DMS53 treated with DMSO at 0.1 percent for 48 hours (cell line): ENCODE data around the gene CDK5RAP3.

ENCODE experiments used
- DNase-seq: peaks from one replicate; lab custom pipeline; 2025; ENCODE audit not compliant: unreplicated experiment; lab: John Stamatoyannopoulos, UW

CDK5RAP3 gene

GRCh38 chr17:48022901-48023300 is 52.0 kb downstream of the CDK5RAP3 start:
- no peak for DNase-seq

- DNase-seq = peak; percentile 67
Observed at GRCh38 chr17:48023400-48024148, 52.7 kb downstream of the CDK5RAP3 start.

- peak; percentile 69 for DNase-seq
Observed at GRCh38 chr17:48024149-48025039, 53.5 kb downstream of the CDK5RAP3 start.

- DNase-seq = peak; percentile 99
Observed at GRCh38 chr17:48025040-48025903, 54.4 kb downstream of the CDK5RAP3 start.

GRCh38 chr17:48025904-48026501 is 55.1 kb downstream of the CDK5RAP3 start:
- DNase-seq = no peak

GRCh38 chr17:48026502-48027321 is 55.8 kb downstream of the CDK5RAP3 start:
- DNase-seq = peak; percentile 91

GRCh38 chr17:48027322-48027981 is 56.5 kb downstream of the CDK5RAP3 start:
- no peak for DNase-seq

- no peak for DNase-seq
Observed at GRCh38 chr17:48028736-48029135, 57.8 kb downstream of the CDK5RAP3 start.

- no peak for DNase-seq
Observed at GRCh38 chr17:48030531-48030930, 59.6 kb downstream of the CDK5RAP3 start.
